HepG2 (cell line): ENCODE measurements around the gene TMEM125. TPM values are rescaled to one million over a fixed set of nuclear protein-coding genes. Genes with fewer than 3 reads are reported as not detected.

Experiments
- ATAC-seq: fragments of 200-7000 bp; cut with Tn5 transposase; 3 replicates; pipeline ENCODE4 v1.9.1; 2020; ENCODE audit warnings: mild to moderate bottlenecking, moderate library complexity
- BruUV-seq: library from RNA; stranded (reverse); fragments of 400-500 nt; replicated peaks from 2 replicates; lab custom pipeline; 2021; lab: Mats Ljungman, UMichigan
- CTCF ChIA-PET: fragments of 300-600 bp; formaldehyde crosslinking; extraction: SDS; loops from one replicate; lab custom pipeline; 2021; ENCODE audit warnings: low total read pairs, inconsistent platforms, low intra/inter-chr PET ratio; lab: Yijun Ruan, JAX
- POLR2A ChIA-PET: fragments of 350-600 bp; sonication (Branson Sonifier 250); formaldehyde crosslinking; loops from one replicate; lab custom pipeline; 2020; ENCODE audit warnings: antibody characterized with exemption, inconsistent platforms; lab: Yijun Ruan, JAX
- DNase-seq: peaks from one replicate; pipeline ENCODE4 v3.0.0-alpha.2; 2015; ENCODE audit warnings: low spot score
- FAIRE-seq: peaks from 3 replicates; lab custom pipeline; 2011; peaks lifted over from hg19 to GRCh38; lab: Jason Lieb, UNC
- H2AFZ ChIP-seq: one replicate; pipeline ENCODE4 v1.6.1; 2011; ENCODE audit warnings: low read length, inconsistent platforms
- H3K27ac ChIP-seq: fragments of 300-600 bp; 3 replicates; pipeline ENCODE4 v1.8.0; 2011; ENCODE audit warnings: mixed run types, mild to moderate bottlenecking, mixed read lengths, low read length, inconsistent platforms; ENCODE audit not compliant: insufficient read depth; ENCODE audit errors: extremely low read length
- H3K27me3 ChIP-seq, 2 experiments: fragments of 200-600 bp in 1 of 2; 2 replicates in 1 of 2; 3 replicates in 1 of 2; pipeline versions ENCODE4 v1.6.0 to v1.8.0; 2011; ENCODE audit warnings: low read length in 2 of 2, mild to moderate bottlenecking in 2 of 2, moderate library complexity in 2 of 2, inconsistent platforms in 1 of 2; ENCODE audit not compliant: insufficient read depth in 2 of 2, control insufficient read depth in 1 of 2
- H3K36me3 ChIP-seq, 2 experiments: fragments of 200-600 bp in 1 of 2; replicated peaks in 1 of 2; 2 replicates in 1 of 2; 3 replicates in 1 of 2; pipeline versions ENCODE4 v1.5.1 to v1.8.0; 2011; ENCODE audit warnings: low read length in 2 of 2, inconsistent platforms in 1 of 2; ENCODE audit not compliant: insufficient read depth in 2 of 2, control insufficient read depth in 1 of 2
- H3K4me1 ChIP-seq: 2 replicates; pipeline ENCODE4 v1.5.1; 2012; ENCODE audit warnings: low read length, inconsistent platforms; ENCODE audit not compliant: insufficient read depth
- H3K4me2 ChIP-seq: 2 replicates; pipeline ENCODE4 v1.6.0; 2011; ENCODE audit warnings: low read depth, low read length, inconsistent platforms
- H3K4me3 ChIP-seq, 3 experiments: fragments of 200-600 bp in 1 of 3; sonication (generic), shearing (Covaris generic) in 1 of 3; replicated peaks in 1 of 3; 2 replicates each; pipeline ENCODE4 v1.5.1; 2011 to 2016; ENCODE audit warnings: low read length in 3 of 3, inconsistent platforms in 2 of 3, low read depth in 2 of 3, mild to moderate bottlenecking in 2 of 3, control low read depth in 1 of 3, mixed read lengths in 1 of 3; ENCODE audit not compliant: insufficient read depth in 1 of 3
- H3K79me2 ChIP-seq: one replicate; pipeline ENCODE4 v1.6.1; 2011; ENCODE audit warnings: low read length, inconsistent platforms; ENCODE audit not compliant: insufficient read depth
- H3K9ac ChIP-seq: 2 replicates; pipeline ENCODE4 v1.6.0; 2011; ENCODE audit warnings: mild to moderate bottlenecking, low read depth, low read length, inconsistent platforms; ENCODE audit not compliant: insufficient read depth
- H3K9me3 ChIP-seq: 2 replicates; pipeline ENCODE4 v1.5.1; 2012; ENCODE audit warnings: mild to moderate bottlenecking, low read length
- H4K20me1 ChIP-seq: 2 replicates; pipeline ENCODE4 v1.6.0; 2011; ENCODE audit warnings: inconsistent platforms, mild to moderate bottlenecking, low read length, moderate library complexity; ENCODE audit not compliant: insufficient read depth
- CHCHD3 ChIP-seq: sonication (generic); formaldehyde crosslinking; IDR thresholded peaks from 2 replicates; pipeline ENCODE4 v1.8.0; 2022; ENCODE audit warnings: mild to moderate bottlenecking, missing genetic modification reagents, moderate library complexity
- EED ChIP-seq: sonication (generic); formaldehyde crosslinking; IDR thresholded peaks from 2 replicates; pipeline ENCODE4 v1.5.0; 2020; ENCODE audit warnings: mild to moderate bottlenecking, missing genetic modification reagents
- HOXA5 ChIP-seq: sonication (generic); formaldehyde crosslinking; IDR thresholded peaks from 2 replicates; pipeline ENCODE4 v1.4.0; 2020; ENCODE audit warnings: missing genetic modification reagents
- MAZ ChIP-seq, 2 experiments: sonication (generic) in 1 of 2; formaldehyde crosslinking in 1 of 2; IDR thresholded peaks; 2 replicates each; pipeline versions ENCODE4 v1.5.0 to v1.6.1; 2012 to 2020; ENCODE audit warnings: low read depth in 2 of 2, mild to moderate bottlenecking in 2 of 2, borderline replicate concordance in 1 of 2, improper control_type of control experiment in 1 of 2, low read length in 1 of 2, missing genetic modification reagents in 1 of 2, moderate library complexity in 1 of 2
- SATB2 ChIP-seq: sonication (generic); formaldehyde crosslinking; IDR thresholded peaks from 2 replicates; pipeline ENCODE4 v1.5.0; 2020; ENCODE audit warnings: missing genetic modification reagents
- SMAD3 ChIP-seq: sonication (generic); formaldehyde crosslinking; IDR thresholded peaks from 2 replicates; pipeline ENCODE4 v1.4.0; 2020; ENCODE audit warnings: missing genetic modification reagents
- SP4 ChIP-seq: sonication (generic); formaldehyde crosslinking; IDR thresholded peaks from 2 replicates; pipeline ENCODE4 v1.8.1; 2023; ENCODE audit warnings: mild to moderate bottlenecking, missing genetic modification reagents
- ZNF572 ChIP-seq: sonication (generic); formaldehyde crosslinking; IDR thresholded peaks from 2 replicates; pipeline ENCODE4 v1.5.1; 2020; ENCODE audit warnings: mild to moderate bottlenecking, missing genetic modification reagents
- ZNF747 ChIP-seq: sonication (generic); formaldehyde crosslinking; IDR thresholded peaks from 2 replicates; pipeline ENCODE4 v1.8.1; 2023; ENCODE audit warnings: missing genetic modification reagents, mild to moderate bottlenecking, borderline replicate concordance
- ZSCAN12 ChIP-seq: sonication (generic); formaldehyde crosslinking; IDR thresholded peaks from 2 replicates; pipeline ENCODE4 v1.9.0; 2021; ENCODE audit warnings: mild to moderate bottlenecking, missing genetic modification reagents
- WGBS: methylation state at CpG from one replicate; pipeline ENCODE4 v1.1.6; 2017; ENCODE audit warnings: low lambda C conversion rate; 5-methylcytosine and 5-hydroxymethylcytosine counted together
- in situ Hi-C: cut with HindIII; loops from 2 replicates; pipeline ENCODE4 v1.10.0; 2017; ENCODE audit warnings: low pct_unique_long_range_greater_than_20kb; ENCODE audit not compliant: extremely low pct_ligation_motif_present
- intact Hi-C: fragments of 100-400 bp; cut with micrococcal nuclease; formaldehyde crosslinking; loops from one replicate; pipeline ENCODE4 v1.10.0; 2022; ENCODE audit not compliant: unreplicated experiment
- polyA plus RNA-seq, 8 experiments: library from polyadenylated mRNA; depleted of rRNA in 3 of 8; stranded (reverse) in 7 of 8; unstranded in 1 of 8; fragments of >200 nt; fragmentation: Illumina TruSeq in 4 of 8; extraction: Trizol in 4 of 8; gene quantifications; 2 replicates each; pipeline versions ENCODE4 v1.2.1 to v1.2.3, GENCODE V29; 2011 to 2016; ENCODE audit warnings: low read depth in 4 of 8, missing spikeins in 1 of 8, mixed read lengths in 1 of 8; ENCODE audit not compliant: insufficient read depth in 1 of 8
- total RNA-seq, 5 experiments: library from RNA; depleted of rRNA; stranded (reverse); fragments of >200 nt; fragmentation: Illumina TruSeq; extraction: Trizol; gene quantifications; 2 replicates each; pipeline ENCODE4 v1.2.3, GENCODE V29; 2016; ENCODE audit warnings: low read depth in 1 of 5
- TF ChIP-seq, protein P1 (sequence below): sonication (generic); formaldehyde crosslinking; IDR thresholded peaks from 2 replicates; pipeline ENCODE4 v1.9.0; 2021; ENCODE audit warnings: missing genetic modification reagents, mild to moderate bottlenecking, borderline replicate concordance
- TF ChIP-seq, protein P2 (sequence below): sonication (generic); formaldehyde crosslinking; IDR thresholded peaks from 2 replicates; pipeline ENCODE4 v1.5.1; 2020; ENCODE audit warnings: mild to moderate bottlenecking, missing genetic modification reagents, moderate library complexity
- TF ChIP-seq, protein P3 (sequence below): sonication (generic); formaldehyde crosslinking; IDR thresholded peaks from 2 replicates; pipeline ENCODE4 v1.5.0; 2020; ENCODE audit warnings: mild to moderate bottlenecking, missing genetic modification reagents, borderline replicate concordance

Gene TMEM125
- total and polyA plus RNA-seq, 2 of the 13 experiments (the other 11 are each of a cell fraction or from before 2014, with no cell fraction given), result 0.03 TPM; not detected in 1

DNA sequence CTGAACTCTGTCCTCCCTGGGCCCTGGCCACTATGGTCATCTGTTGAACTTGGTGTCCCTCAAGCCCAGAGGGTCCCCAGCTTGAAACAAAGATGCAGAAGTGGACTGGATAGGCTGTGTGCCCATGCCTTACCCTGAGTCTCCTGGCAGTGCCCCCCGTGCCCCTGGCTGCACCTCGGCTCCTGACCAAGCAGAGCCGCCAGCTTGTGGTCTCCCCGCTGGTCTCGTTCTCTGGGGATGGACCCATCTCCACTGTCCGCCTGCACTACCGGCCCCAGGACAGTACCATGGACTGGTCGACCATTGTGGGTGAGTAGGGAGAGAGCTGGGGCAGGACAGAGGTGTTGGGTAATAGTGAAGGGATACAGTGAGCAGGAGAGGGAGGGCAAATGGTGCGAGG, 41.7 kb downstream of the TMEM125 start (continued):
- TF ChIP-seq HOXA5 (CRISPR knock-in tag) (no peak), CHCHD3 (CRISPR knock-in tag) (no peak), EED (no peak), ZNF747 (CRISPR knock-in tag) (no peak), SATB2 (CRISPR knock-in tag) (no peak)
- TF ChIP-seq, protein P1, sequence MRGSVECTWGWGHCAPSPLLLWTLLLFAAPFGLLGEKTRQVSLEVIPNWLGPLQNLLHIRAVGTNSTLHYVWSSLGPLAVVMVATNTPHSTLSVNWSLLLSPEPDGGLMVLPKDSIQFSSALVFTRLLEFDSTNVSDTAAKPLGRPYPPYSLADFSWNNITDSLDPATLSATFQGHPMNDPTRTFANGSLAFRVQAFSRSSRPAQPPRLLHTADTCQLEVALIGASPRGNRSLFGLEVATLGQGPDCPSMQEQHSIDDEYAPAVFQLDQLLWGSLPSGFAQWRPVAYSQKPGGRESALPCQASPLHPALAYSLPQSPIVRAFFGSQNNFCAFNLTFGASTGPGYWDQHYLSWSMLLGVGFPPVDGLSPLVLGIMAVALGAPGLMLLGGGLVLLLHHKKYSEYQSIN (CRISPR knock-in tag), result no peak

DNA sequence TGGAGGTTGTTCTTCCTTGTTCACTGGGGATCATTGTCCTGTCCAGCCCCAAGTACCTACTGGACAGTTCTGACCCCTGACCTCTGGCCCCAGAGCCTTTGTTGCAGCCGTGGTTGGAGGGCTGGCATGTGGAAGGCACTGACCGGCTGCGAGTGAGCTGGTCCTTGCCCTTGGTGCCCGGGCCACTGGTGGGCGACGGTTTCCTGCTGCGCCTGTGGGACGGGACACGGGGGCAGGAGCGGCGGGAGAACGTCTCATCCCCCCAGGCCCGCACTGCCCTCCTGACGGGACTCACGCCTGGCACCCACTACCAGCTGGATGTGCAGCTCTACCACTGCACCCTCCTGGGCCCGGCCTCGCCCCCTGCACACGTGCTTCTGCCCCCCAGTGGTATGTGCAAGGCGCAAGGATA, 42.4 kb downstream of the TMEM125 start:
- CTCF ChIA-PET, result no interaction called here
- ATAC-seq, result no peak
- H3K27ac ChIP-seq, result no peak overlapping the region
- no peaks in the 10 kb centered on the region for H3K79me2 ChIP-seq
- WGBS, result 25% methylated on average over 5 of the region's 19 CpGs
- no peak overlapping the region for H2AFZ ChIP-seq
- H3K9me3 ChIP-seq, result no peaks in the 10 kb centered on the region
- intact Hi-C loops, result no loop called here
- H3K4me2 ChIP-seq, result peak overlapping the region; percentile 18; the same call in 1 of the 2 replicates
- H3K36me3 ChIP-seq, result no peaks in the 10 kb centered on the region
- BruUV-seq, result no TSS peak
- peaks cover 31% of the 10 kb centered on the region for H3K4me1 ChIP-seq
- no peak for DNase-seq
- H4K20me1 ChIP-seq, result no peaks in the 10 kb centered on the region
- H3K9ac ChIP-seq, result no peak overlapping the region
- in situ Hi-C loops, result no loop called here
- no peak overlapping the region for H3K4me3 ChIP-seq
- peaks cover 1 to 53% of the 10 kb centered on the region in 2 experiments; a peak in 4 of 5 replicates for H3K27me3 ChIP-seq
- POLR2A ChIA-PET, result no interaction called here
- no peak for FAIRE-seq
- TF ChIP-seq EED (0 out of 2 replicates have a peak, but pooled peaks have one; percentile 28), SMAD3 (CRISPR knock-in tag) (no peak), MAZ (IDR thresholded peaks at IDR 0.05; ENCODE audit: borderline replicate concordance, low read depth, low read length) (no peak), MAZ (CRISPR knock-in tag; IDR thresholded peaks at IDR 0.05; ENCODE audit: low read depth) (0 out of 2 replicates have a peak, but pooled peaks have one; percentile 23), SP4 (0 out of 2 replicates have a peak, but pooled peaks have one; percentile 32), ZNF572 (0 out of 2 replicates have a peak, but pooled peaks have one; percentile 58), ZSCAN12 (CRISPR knock-in tag) (no peak)
- TF ChIP-seq, protein P2, sequence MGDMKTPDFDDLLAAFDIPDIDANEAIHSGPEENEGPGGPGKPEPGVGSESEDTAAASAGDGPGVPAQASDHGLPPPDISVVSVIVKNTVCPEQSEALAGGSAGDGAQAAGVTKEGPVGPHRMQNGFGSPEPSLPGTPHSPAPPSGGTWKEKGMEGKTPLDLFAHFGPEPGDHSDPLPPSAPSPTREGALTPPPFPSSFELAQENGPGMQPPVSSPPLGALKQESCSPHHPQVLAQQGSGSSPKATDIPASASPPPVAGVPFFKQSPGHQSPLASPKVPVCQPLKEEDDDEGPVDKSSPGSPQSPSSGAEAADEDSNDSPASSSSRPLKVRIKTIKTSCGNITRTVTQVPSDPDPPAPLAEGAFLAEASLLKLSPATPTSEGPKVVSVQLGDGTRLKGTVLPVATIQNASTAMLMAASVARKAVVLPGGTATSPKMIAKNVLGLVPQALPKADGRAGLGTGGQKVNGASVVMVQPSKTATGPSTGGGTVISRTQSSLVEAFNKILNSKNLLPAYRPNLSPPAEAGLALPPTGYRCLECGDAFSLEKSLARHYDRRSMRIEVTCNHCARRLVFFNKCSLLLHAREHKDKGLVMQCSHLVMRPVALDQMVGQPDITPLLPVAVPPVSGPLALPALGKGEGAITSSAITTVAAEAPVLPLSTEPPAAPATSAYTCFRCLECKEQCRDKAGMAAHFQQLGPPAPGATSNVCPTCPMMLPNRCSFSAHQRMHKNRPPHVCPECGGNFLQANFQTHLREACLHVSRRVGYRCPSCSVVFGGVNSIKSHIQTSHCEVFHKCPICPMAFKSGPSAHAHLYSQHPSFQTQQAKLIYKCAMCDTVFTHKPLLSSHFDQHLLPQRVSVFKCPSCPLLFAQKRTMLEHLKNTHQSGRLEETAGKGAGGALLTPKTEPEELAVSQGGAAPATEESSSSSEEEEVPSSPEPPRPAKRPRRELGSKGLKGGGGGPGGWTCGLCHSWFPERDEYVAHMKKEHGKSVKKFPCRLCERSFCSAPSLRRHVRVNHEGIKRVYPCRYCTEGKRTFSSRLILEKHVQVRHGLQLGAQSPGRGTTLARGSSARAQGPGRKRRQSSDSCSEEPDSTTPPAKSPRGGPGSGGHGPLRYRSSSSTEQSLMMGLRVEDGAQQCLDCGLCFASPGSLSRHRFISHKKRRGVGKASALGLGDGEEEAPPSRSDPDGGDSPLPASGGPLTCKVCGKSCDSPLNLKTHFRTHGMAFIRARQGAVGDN (CRISPR knock-in tag), result 0 out of 2 replicates have a peak, but pooled peaks have one; percentile 37
- TF ChIP-seq, protein P3, sequence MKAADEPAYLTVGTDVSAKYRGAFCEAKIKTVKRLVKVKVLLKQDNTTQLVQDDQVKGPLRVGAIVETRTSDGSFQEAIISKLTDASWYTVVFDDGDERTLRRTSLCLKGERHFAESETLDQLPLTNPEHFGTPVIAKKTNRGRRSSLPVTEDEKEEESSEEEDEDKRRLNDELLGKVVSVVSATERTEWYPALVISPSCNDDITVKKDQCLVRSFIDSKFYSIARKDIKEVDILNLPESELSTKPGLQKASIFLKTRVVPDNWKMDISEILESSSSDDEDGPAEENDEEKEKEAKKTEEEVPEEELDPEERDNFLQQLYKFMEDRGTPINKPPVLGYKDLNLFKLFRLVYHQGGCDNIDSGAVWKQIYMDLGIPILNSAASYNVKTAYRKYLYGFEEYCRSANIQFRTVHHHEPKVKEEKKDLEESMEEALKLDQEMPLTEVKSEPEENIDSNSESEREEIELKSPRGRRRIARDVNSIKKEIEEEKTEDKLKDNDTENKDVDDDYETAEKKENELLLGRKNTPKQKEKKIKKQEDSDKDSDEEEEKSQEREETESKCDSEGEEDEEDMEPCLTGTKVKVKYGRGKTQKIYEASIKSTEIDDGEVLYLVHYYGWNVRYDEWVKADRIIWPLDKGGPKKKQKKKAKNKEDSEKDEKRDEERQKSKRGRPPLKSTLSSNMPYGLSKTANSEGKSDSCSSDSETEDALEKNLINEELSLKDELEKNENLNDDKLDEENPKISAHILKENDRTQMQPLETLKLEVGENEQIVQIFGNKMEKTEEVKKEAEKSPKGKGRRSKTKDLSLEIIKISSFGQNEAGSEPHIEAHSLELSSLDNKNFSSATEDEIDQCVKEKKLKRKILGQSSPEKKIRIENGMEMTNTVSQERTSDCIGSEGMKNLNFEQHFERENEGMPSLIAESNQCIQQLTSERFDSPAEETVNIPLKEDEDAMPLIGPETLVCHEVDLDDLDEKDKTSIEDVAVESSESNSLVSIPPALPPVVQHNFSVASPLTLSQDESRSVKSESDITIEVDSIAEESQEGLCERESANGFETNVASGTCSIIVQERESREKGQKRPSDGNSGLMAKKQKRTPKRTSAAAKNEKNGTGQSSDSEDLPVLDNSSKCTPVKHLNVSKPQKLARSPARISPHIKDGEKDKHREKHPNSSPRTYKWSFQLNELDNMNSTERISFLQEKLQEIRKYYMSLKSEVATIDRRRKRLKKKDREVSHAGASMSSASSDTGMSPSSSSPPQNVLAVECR (CRISPR knock-in tag), result 0 out of 2 replicates have a peak, but pooled peaks have one; percentile 18
